Prostate gland (tissue), 2 donors: ENCODE results near the gene NCR3LG1.

ENCODE experiments used
- CTCF ChIP-seq, 4 experiments: fragments of 200-600 bp in 2 of 4; fragments of 450-650 bp in 2 of 4; sonication (generic) in 2 of 4; IDR thresholded peaks; 1 replicate in 3 of 4; 2 replicates in 1 of 4; pipeline ENCODE4 v1.5.1; 2016 to 2019; ENCODE audit warnings: antibody characterized with exemption in 4 of 4, mild to moderate bottlenecking in 2 of 4, moderate library complexity in 2 of 4
- POLR2A ChIP-seq: fragments of 450-650 bp; IDR thresholded peaks from one replicate; pipeline ENCODE4 v1.6.1; 2016; ENCODE audit warnings: antibody characterized with exemption, mild to moderate bottlenecking
- POLR2AphosphoS5 ChIP-seq: sonication (generic); formaldehyde crosslinking; IDR thresholded peaks from one replicate; pipeline ENCODE4 v1.6.1; 2017; ENCODE audit warnings: antibody characterized with exemption

GRCh38 chr11:17413414-17414316 is 62.1 kb downstream of the NCR3LG1 start:
- TF ChIP-seq CTCF (IDR thresholded peaks at IDR 0.05) = no peak
- TF ChIP-seq POLR2A = no peak
- peak; percentile 61 for TF ChIP-seq POLR2AphosphoS5
